GM10248 (cell line): ENCODE data around the gene FNBP1.

ENCODE experiments used
- CTCF ChIA-PET: fragments of 300-600 bp; sonication (Branson Sonifier 250); formaldehyde crosslinking; extraction: SDS; loops from one replicate; lab custom pipeline; 2021; ENCODE audit warnings: antibody characterized with exemption; lab: Yijun Ruan, JAX
- POLR2A ChIA-PET: fragments of 350-650 bp; sonication (Branson Sonifier 250); formaldehyde crosslinking; extraction: SDS; loops from one replicate; lab custom pipeline; 2020; ENCODE audit warnings: antibody characterized with exemption; lab: Yijun Ruan, JAX
- DNase-seq: peaks from one replicate; pipeline ENCODE4 v3.0.0; 2012; ENCODE audit errors: extremely low spot score
- TF ChIP-seq, protein P1 (sequence below): IDR thresholded peaks from 2 replicates; pipeline ENCODE4 v1.5.1; 2012; ENCODE audit warnings: mild to moderate bottlenecking, low read depth; ENCODE audit errors: extremely low read depth, missing control alignments, control extremely low read depth

Gene FNBP1

DNA sequence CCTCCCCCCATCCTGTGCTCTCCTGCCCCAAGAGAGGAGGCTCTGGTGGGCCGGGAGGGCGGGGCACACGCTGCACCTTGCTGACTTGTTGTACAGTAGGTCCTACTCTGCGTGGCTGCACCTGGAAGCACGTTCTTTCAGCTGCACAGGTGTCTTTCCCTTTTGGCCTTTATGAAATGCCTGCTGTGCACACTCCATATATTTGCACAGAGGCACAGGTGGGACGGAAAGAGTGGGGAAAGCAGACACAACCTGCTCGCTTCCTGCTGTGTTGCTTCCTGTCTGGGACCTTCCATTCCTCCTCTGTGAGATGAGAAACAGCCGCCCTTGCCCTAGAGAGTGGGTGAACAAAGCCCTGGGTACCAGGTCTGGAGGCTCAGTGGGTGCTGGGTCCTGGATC is 203.0 kb downstream of the FNBP1 start:
- DNase-seq, result no peak
- TF ChIP-seq, protein P1, sequence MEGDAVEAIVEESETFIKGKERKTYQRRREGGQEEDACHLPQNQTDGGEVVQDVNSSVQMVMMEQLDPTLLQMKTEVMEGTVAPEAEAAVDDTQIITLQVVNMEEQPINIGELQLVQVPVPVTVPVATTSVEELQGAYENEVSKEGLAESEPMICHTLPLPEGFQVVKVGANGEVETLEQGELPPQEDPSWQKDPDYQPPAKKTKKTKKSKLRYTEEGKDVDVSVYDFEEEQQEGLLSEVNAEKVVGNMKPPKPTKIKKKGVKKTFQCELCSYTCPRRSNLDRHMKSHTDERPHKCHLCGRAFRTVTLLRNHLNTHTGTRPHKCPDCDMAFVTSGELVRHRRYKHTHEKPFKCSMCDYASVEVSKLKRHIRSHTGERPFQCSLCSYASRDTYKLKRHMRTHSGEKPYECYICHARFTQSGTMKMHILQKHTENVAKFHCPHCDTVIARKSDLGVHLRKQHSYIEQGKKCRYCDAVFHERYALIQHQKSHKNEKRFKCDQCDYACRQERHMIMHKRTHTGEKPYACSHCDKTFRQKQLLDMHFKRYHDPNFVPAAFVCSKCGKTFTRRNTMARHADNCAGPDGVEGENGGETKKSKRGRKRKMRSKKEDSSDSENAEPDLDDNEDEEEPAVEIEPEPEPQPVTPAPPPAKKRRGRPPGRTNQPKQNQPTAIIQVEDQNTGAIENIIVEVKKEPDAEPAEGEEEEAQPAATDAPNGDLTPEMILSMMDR, result no peak
- POLR2A ChIA-PET, result no interaction called here
- CTCF ChIA-PET, result no interaction called here

DNA sequence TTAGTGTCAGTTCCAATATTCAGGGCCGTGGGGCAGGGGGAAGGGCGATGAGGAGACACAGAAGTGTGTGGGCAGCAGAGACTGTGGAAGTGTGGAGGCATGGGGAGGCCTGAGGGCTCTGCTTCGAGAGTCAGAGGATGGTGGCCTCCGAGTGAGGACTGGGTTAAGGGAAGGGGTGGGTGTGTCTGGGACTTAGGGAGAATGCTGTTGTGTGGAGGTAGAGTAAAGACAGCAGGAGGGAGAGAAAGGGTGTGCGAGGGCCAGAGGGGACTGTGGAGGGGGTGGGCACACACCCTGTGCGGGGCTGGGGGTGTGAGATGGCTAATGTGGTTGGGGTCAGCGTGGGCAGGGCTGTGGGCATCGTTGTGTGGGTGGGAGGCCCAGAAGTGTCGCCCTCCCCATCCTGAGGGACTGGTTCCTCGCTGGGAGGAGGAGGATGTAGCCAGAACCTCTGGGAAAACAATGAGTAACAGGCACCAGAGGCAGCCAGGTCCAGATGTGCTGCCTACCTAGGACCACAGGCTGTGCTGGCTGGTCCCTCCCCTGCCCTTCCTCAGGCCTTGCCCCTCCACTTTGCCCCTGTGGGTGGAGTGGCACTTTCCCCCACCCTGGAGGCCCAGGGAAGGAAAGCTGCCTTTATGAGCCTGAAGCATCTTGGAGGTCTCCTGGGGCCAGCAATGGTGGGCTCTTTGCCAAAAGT is 203.5 kb downstream of the FNBP1 start:
- DNase-seq, result no peak
- CTCF ChIA-PET, result interaction anchor here (0.7 to 1.2 kb wide), 2 partner anchors 9 to 21 kb away, joined by 3 to 4 read pairs; no protein-coding TSS in a partner anchor
- POLR2A ChIA-PET, result no interaction called here
- TF ChIP-seq, protein P1, result no peak

DNA sequence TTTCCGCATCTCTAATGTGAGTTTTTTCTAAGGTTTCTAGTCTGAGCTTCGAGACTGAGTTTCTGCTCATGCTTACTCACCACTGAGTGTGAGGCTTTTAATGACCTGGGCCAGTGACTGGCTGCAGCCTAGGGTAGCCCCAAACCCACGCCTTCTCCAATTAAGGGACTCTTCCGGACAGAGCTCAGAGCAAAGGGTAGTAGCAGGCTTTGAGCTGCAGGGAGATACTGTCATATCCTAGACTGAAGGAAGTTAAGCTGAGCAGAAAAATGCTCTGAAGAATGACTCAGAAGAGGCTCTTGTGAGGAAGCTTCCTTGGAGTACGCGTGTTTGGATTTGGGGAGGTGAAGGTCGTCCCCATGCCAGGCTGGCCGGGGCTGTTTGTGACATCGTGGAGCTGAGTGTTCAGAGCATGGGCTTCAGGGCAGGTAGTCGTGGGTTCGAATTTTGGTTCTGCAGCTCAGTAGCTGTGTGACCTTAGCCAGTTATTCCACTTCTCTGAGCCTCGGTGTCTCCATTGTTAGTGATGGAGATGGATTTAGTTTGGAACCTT is 204.2 kb downstream of the FNBP1 start:
- TF ChIP-seq, protein P1, result no peak
- ChIA-PET POLR2A (no interaction called here), CTCF (interaction anchor here (0.7 to 1.2 kb wide), 2 partner anchors 10 to 22 kb away, joined by 3 to 4 read pairs; no protein-coding TSS in a partner anchor)
- no peak for DNase-seq
